GM12801 (cell line): ENCODE results near the gene PCSK5.

Experiments used
- CTCF ChIP-seq: IDR thresholded peaks from one replicate; pipeline ENCODE4 v1.5.1; 2011; ENCODE audit warnings: control low read depth; ENCODE audit not compliant: insufficient read length; ENCODE audit errors: extremely low read depth

Gene PCSK5

GRCh38 chr9:76294301-76294700, 403.8 kb downstream of the PCSK5 start:
- no peak for TF ChIP-seq CTCF

GRCh38 chr9:76296561-76297310, 406.3 kb downstream of the PCSK5 start:
- no peak for TF ChIP-seq CTCF

- no peak for TF ChIP-seq CTCF
Observed at GRCh38 chr9:76297721-76298239, 407.3 kb downstream of the PCSK5 start.

GRCh38 chr9:76298521-76299144, 408.2 kb downstream of the PCSK5 start:
- no peak for TF ChIP-seq CTCF

GRCh38 chr9:76302543-76302942, 412.1 kb downstream of the PCSK5 start:
- no peak for TF ChIP-seq CTCF

- TF ChIP-seq CTCF, result no peak
Observed at GRCh38 chr9:76302947-76303550, 412.6 kb downstream of the PCSK5 start.

- TF ChIP-seq CTCF, result no peak
Observed at GRCh38 chr9:76310577-76310976, 420.1 kb downstream of the PCSK5 start.
